Measurements from ENCODE around the gene NDST4. TPM values are rescaled to one million over a fixed set of nuclear protein-coding genes. Genes with fewer than 3 reads are reported as not detected.

NDST4 gene
- total RNA-seq, 1 experiment from 2014 or later, result 0.13 TPM

DNA sequence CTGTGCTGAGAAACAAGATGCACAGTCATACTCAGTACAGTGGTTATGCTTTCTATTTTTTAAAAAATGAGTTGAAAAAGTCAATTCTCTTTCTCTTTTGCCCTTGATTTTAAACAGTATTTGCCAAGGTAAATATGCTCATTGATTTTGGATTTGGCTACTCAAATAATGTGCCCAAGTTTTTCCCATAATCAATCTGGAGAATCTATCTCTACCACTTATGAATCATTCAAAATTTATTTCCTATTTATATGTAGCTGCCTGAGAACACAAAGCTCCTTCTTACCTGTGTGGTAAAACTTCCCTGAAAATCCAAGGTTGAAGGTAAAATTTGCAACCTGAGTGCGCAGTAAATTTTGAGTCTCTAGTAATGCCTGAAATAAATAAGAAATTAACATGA lies 136.5 kb downstream of the NDST4 start:
- Histone ChIP-seq H3K27me3 (ENCODE audit: control insufficient read depth, insufficient read depth, low read length) (no peaks in the 10 kb centered on the region), H3K9me3 (ENCODE audit: control insufficient read depth, insufficient read depth, low read depth, low read length) (no peaks in the 10 kb centered on the region), H3K27ac (ENCODE audit: low read length) (no peak overlapping the region), H3K36me3 (ENCODE audit: control insufficient read depth, insufficient read depth, low read length) (no peaks in the 10 kb centered on the region), H3K4me3 (ENCODE audit: low read depth in 2 of 2, low read length in 2 of 2) (no peak overlapping the region), H3K4me1 (ENCODE audit: control insufficient read depth, insufficient read depth, low read length) (no peaks in the 10 kb centered on the region)
- in situ Hi-C loops (cut with HindIII; ENCODE audit: low pct_unique_long_range_greater_than_20kb, low sequenced_read_pairs) (no loop called here), intact Hi-C loops (cut with micrococcal nuclease; ENCODE audit: unreplicated experiment) (no loop called here)
- TF ChIP-seq POLR2AphosphoS5 (IDR thresholded peaks at IDR 0.05; ENCODE audit: low read depth, low read length) (no peak), TCF7L2 (IDR thresholded peaks at IDR 0.05; ENCODE audit: low read depth, low read length) (no peak), SIN3A (IDR thresholded peaks at IDR 0.05; ENCODE audit: borderline replicate concordance, insufficient read depth, low read depth, low read length) (no peak)
- TF ChIP-seq, protein P1, sequence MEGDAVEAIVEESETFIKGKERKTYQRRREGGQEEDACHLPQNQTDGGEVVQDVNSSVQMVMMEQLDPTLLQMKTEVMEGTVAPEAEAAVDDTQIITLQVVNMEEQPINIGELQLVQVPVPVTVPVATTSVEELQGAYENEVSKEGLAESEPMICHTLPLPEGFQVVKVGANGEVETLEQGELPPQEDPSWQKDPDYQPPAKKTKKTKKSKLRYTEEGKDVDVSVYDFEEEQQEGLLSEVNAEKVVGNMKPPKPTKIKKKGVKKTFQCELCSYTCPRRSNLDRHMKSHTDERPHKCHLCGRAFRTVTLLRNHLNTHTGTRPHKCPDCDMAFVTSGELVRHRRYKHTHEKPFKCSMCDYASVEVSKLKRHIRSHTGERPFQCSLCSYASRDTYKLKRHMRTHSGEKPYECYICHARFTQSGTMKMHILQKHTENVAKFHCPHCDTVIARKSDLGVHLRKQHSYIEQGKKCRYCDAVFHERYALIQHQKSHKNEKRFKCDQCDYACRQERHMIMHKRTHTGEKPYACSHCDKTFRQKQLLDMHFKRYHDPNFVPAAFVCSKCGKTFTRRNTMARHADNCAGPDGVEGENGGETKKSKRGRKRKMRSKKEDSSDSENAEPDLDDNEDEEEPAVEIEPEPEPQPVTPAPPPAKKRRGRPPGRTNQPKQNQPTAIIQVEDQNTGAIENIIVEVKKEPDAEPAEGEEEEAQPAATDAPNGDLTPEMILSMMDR (IDR thresholded peaks at IDR 0.05), result no peak
- TF ChIP-seq, protein P2, sequence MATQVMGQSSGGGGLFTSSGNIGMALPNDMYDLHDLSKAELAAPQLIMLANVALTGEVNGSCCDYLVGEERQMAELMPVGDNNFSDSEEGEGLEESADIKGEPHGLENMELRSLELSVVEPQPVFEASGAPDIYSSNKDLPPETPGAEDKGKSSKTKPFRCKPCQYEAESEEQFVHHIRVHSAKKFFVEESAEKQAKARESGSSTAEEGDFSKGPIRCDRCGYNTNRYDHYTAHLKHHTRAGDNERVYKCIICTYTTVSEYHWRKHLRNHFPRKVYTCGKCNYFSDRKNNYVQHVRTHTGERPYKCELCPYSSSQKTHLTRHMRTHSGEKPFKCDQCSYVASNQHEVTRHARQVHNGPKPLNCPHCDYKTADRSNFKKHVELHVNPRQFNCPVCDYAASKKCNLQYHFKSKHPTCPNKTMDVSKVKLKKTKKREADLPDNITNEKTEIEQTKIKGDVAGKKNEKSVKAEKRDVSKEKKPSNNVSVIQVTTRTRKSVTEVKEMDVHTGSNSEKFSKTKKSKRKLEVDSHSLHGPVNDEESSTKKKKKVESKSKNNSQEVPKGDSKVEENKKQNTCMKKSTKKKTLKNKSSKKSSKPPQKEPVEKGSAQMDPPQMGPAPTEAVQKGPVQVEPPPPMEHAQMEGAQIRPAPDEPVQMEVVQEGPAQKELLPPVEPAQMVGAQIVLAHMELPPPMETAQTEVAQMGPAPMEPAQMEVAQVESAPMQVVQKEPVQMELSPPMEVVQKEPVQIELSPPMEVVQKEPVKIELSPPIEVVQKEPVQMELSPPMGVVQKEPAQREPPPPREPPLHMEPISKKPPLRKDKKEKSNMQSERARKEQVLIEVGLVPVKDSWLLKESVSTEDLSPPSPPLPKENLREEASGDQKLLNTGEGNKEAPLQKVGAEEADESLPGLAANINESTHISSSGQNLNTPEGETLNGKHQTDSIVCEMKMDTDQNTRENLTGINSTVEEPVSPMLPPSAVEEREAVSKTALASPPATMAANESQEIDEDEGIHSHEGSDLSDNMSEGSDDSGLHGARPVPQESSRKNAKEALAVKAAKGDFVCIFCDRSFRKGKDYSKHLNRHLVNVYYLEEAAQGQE (IDR thresholded peaks at IDR 0.05; ENCODE audit: insufficient read depth in 1 of 2, low read depth in 2 of 2, low read length in 1 of 2), result no peak
- ATAC-seq (no peak), DNase-seq (ENCODE audit: low read depth, low spot score) (no peak)
- no TSS peak for BruUV-seq (replicated peaks)
- POLR2A ChIA-PET, result no interaction called here
- CTCF ChIA-PET, result no interaction called here

DNA sequence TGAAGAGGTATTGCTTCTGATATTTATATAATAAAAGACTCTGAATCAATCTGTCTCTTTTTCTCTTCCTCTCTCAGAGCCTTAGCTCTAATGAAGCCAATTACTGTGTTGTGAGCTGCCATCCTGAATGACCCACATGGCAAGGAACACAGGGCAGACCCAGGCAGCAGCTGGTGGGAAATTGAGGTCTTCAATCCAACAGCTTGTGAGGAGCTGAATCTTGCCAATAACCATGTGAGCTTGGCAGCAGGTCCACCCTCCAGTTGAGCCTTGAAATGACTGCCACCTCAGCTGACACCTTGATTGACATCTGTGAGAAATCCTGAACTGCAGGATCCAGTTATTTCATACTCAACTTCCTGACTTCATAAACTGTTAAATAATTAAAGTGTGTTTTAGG lies 149.4 kb downstream of the NDST4 start:
- in situ Hi-C loops (cut with HindIII; ENCODE audit: low pct_unique_long_range_greater_than_20kb, low sequenced_read_pairs) (no loop called here), intact Hi-C loops (cut with micrococcal nuclease; ENCODE audit: unreplicated experiment) (no loop called here)
- ATAC-seq, result no peak
- H3K27ac ChIP-seq (ENCODE audit: low read length), result no peak overlapping the region
- H3K4me3 ChIP-seq (ENCODE audit: low read depth in 2 of 2, low read length in 2 of 2), result no peak overlapping the region
- CTCF ChIA-PET, result no interaction called here
- no peaks in the 10 kb centered on the region for H3K9me3 ChIP-seq (ENCODE audit: control insufficient read depth, insufficient read depth, low read depth, low read length)
- TF ChIP-seq, protein P1 (IDR thresholded peaks at IDR 0.05), result no peak
- TF ChIP-seq POLR2AphosphoS5 (IDR thresholded peaks at IDR 0.05; ENCODE audit: low read depth, low read length), result no peak
- no peak for TF ChIP-seq SIN3A (IDR thresholded peaks at IDR 0.05; ENCODE audit: borderline replicate concordance, insufficient read depth, low read depth, low read length)
- TF ChIP-seq, protein P2 (IDR thresholded peaks at IDR 0.05; ENCODE audit: insufficient read depth in 1 of 2, low read depth in 2 of 2, low read length in 1 of 2), result no peak
- no peak for TF ChIP-seq TCF7L2 (IDR thresholded peaks at IDR 0.05; ENCODE audit: low read depth, low read length)
- POLR2A ChIA-PET, result no interaction called here
- no peaks in the 10 kb centered on the region for H3K27me3 ChIP-seq (ENCODE audit: control insufficient read depth, insufficient read depth, low read length)
- H3K4me1 ChIP-seq (ENCODE audit: control insufficient read depth, insufficient read depth, low read length), result no peaks in the 10 kb centered on the region
- no peak for DNase-seq (ENCODE audit: low read depth, low spot score)
- no peaks in the 10 kb centered on the region for H3K36me3 ChIP-seq (ENCODE audit: control insufficient read depth, insufficient read depth, low read length)
- no TSS peak for BruUV-seq (replicated peaks)
